Adipocyte (in vitro differentiated cells): ENCODE results near the gene LENG9.
"Not testable (repeated sequence)": the region's sequence is repeated elsewhere in the genome, so short reads cannot be mapped to it uniquely, and the experiment has no call there.

ENCODE experiments used
- DNase-seq: peaks from one replicate; pipeline ENCODE4 v3.0.0-alpha.2; 2015; ENCODE audit warnings: low read depth
- H3K27me3 ChIP-seq: replicated peaks from 2 replicates; pipeline ENCODE4 v1.7.0; 2013; ENCODE audit warnings: mild to moderate bottlenecking, low read length, moderate library complexity; ENCODE audit not compliant: control insufficient read depth, insufficient read depth
- H3K36me3 ChIP-seq: 2 replicates; pipeline ENCODE4 v1.7.0; 2013; ENCODE audit warnings: low read length, mild to moderate bottlenecking, moderate library complexity; ENCODE audit not compliant: control insufficient read depth, insufficient read depth, severe bottlenecking
- H3K4me1 ChIP-seq: 2 replicates; pipeline ENCODE4 v1.7.0; 2013; ENCODE audit warnings: mild to moderate bottlenecking, low read length, moderate library complexity; ENCODE audit not compliant: control insufficient read depth, insufficient read depth
- H3K4me3 ChIP-seq: 2 replicates; pipeline ENCODE4 v1.7.0; 2013; ENCODE audit warnings: mild to moderate bottlenecking, low read length, moderate library complexity
- H3K9ac ChIP-seq: 2 replicates; pipeline ENCODE4 v1.7.0; 2013; ENCODE audit warnings: mild to moderate bottlenecking, low read length, moderate library complexity
- H3K9me3 ChIP-seq: 2 replicates; pipeline ENCODE4 v1.7.0; 2013; ENCODE audit warnings: mild to moderate bottlenecking, low read length, moderate library complexity; ENCODE audit not compliant: control insufficient read depth

Gene LENG9

GRCh38 chr19:54475706-54476105 lies 12.1 kb upstream of the LENG9 start:
- Histone ChIP-seq H3K27me3 (peaks cover 8% of the 10 kb centered on the region), H3K4me3 (no peak overlapping the region), H3K4me1 (peaks cover 13% of the 10 kb centered on the region), H3K9ac (no peak overlapping the region), H3K36me3 (no peaks in the 10 kb centered on the region), H3K9me3 (no peaks in the 10 kb centered on the region)
- DNase-seq = no peak

GRCh38 chr19:54473892-54474372 lies 10.4 kb upstream of the LENG9 start:
- DNase-seq = no peak
- Histone ChIP-seq H3K4me3 (no peak overlapping the region), H3K27me3 (peaks cover 4% of the 10 kb centered on the region), H3K4me1 (peaks cover 16% of the 10 kb centered on the region), H3K9me3 (no peaks in the 10 kb centered on the region), H3K9ac (no peak overlapping the region), H3K36me3 (no peaks in the 10 kb centered on the region)

- Histone ChIP-seq H3K4me3 (peak within 1 kb of the TSS; percentile 80), H3K36me3 (no peaks in the 10 kb centered on the region), H3K9me3 (no peaks in the 10 kb centered on the region), H3K4me1 (peaks cover 16% of the 10 kb centered on the region), H3K9ac (peak within 1 kb of the TSS; percentile 75), H3K27me3 (peaks cover 4% of the 10 kb centered on the region)
- peak; percentile 95 for DNase-seq
Observed at GRCh38 chr19:54473071-54473891, 9.7 kb upstream of the LENG9 start, which contains the start of gene CDC42EP5. Gene CDC42EP5 (minus strand): TSS chr19:54473296. CDS start chr19:54465547, 7,749 bp downstream.

DNA sequence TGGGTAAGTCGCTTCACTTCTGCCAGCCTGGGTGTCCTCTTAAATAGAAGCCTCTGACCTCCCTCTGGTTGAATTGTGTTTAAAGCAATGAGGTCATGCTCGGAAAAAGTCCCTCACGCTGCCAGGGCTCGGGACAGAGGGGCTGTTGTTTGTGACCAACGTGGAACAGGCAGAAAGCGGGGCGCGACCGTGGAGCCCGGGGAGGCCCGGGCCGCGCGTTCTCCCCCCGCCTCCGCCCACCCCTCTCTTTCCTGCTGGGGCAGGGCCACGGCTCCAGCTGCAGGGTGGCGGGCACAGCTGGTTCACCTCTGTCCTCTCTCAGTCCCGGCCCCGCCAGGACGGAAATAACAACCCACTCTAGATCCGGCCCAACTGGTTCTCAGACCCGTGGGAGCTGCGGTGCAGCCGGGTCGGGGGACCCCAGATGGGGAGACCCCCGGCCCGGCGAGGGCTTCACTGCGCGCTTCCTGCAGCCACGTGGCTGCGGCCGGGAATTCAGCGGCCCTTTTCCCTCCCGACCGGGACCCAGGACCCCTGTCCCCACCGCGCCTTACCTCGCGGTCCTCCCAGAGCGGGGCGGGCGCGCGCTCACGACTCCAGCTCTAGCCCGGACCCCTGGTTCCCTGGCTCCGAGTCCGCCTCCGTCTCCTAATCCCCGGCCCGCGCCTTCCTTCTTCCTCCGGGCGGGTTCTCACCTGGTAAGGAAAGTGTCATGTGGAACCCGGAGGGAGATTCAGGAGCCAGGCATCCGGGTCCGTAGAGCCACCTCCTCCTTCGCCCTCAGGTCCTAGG lies 7.6 kb upstream of the LENG9 start:
- Histone ChIP-seq H3K9ac (peak overlapping the region; percentile 62), H3K4me1 (peaks cover 16% of the 10 kb centered on the region), H3K27me3 (peaks cover 4% of the 10 kb centered on the region), H3K36me3 (no peaks in the 10 kb centered on the region), H3K4me3 (peak overlapping the region; percentile 75), H3K9me3 (no peaks in the 10 kb centered on the region)
- peak; percentile 30 for DNase-seq

- peaks cover 4% of the 10 kb centered on the region for H3K27me3 ChIP-seq
- H3K36me3 ChIP-seq = no peaks in the 10 kb centered on the region
- H3K9me3 ChIP-seq = no peaks in the 10 kb centered on the region
- H3K9ac ChIP-seq = peak overlapping the region; percentile 62
- H3K4me3 ChIP-seq = peak overlapping the region; percentile 75
- DNase-seq = no peak
- peaks cover 16% of the 10 kb centered on the region for H3K4me1 ChIP-seq
Observed at GRCh38 chr19:54470276-54470887, 6.8 kb upstream of the LENG9 start.

GRCh38 chr19:54469496-54469934 lies 5.9 kb upstream of the LENG9 start:
- no peak for DNase-seq
- Histone ChIP-seq H3K4me1 (peaks cover 16% of the 10 kb centered on the region), H3K4me3 (no peak overlapping the region), H3K27me3 (peaks cover under 1% of the 10 kb centered on the region), H3K9me3 (no peaks in the 10 kb centered on the region), H3K9ac (no peak overlapping the region), H3K36me3 (no peaks in the 10 kb centered on the region)

DNA sequence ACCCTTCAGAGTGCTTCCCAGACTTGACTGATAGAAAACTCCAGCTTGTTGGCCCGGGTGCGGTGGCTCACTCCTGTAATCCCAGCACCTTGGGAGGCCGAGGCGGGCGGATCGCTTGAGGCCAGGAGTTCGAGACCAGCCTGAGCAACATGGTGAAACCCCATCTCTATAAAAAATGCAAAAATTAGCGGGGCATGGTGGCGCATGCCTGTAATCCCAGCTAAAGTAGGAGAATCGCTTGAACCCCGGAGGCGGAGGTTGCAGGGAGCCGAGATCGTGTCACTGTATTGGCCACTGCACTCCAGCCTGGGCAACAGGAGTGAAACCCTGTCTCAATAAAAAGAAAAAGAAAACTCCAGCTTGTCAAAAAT lies 2.5 kb upstream of the LENG9 start:
- peaks cover 25% of the 10 kb centered on the region for H3K4me1 ChIP-seq
- H3K9me3 ChIP-seq, H3K4me3 ChIP-seq, H3K27me3 ChIP-seq, DNase-seq, H3K36me3 ChIP-seq, H3K9ac ChIP-seq: not testable (repeated sequence)

GRCh38 chr19:54465426-54466109 lies 2.0 kb upstream of the LENG9 start:
- Histone ChIP-seq H3K9me3 (no peaks in the 10 kb centered on the region), H3K4me1 (peaks cover 20% of the 10 kb centered on the region), H3K9ac (no peak overlapping the region), H3K4me3 (no peak overlapping the region), H3K27me3 (no peaks in the 10 kb centered on the region), H3K36me3 (peaks cover 14% of the 10 kb centered on the region)
- no peak for DNase-seq

GRCh38 chr19:54464630-54465425 lies 1.2 kb upstream of the LENG9 start:
- peak; percentile 90 for DNase-seq
- Histone ChIP-seq H3K4me3 (peak overlapping the region; percentile 81), H3K27me3 (no peaks in the 10 kb centered on the region), H3K9me3 (no peaks in the 10 kb centered on the region), H3K9ac (peak overlapping the region; percentile 72), H3K4me1 (peaks cover 20% of the 10 kb centered on the region), H3K36me3 (peaks cover 17% of the 10 kb centered on the region)

GRCh38 chr19:54464044-54464629 lies 559 bp upstream of the LENG9 start:
- H3K4me3 ChIP-seq = peak overlapping the region; percentile 81
- H3K27me3 ChIP-seq = no peaks in the 10 kb centered on the region
- peaks cover 23% of the 10 kb centered on the region for H3K4me1 ChIP-seq
- peak overlapping the region; percentile 72 for H3K9ac ChIP-seq
- peaks cover 24% of the 10 kb centered on the region for H3K36me3 ChIP-seq
- H3K9me3 ChIP-seq = no peaks in the 10 kb centered on the region
- peak; percentile 74 for DNase-seq
